ENCODE measurements around the gene FBLN2.

The FBLN2 gene

DNA sequence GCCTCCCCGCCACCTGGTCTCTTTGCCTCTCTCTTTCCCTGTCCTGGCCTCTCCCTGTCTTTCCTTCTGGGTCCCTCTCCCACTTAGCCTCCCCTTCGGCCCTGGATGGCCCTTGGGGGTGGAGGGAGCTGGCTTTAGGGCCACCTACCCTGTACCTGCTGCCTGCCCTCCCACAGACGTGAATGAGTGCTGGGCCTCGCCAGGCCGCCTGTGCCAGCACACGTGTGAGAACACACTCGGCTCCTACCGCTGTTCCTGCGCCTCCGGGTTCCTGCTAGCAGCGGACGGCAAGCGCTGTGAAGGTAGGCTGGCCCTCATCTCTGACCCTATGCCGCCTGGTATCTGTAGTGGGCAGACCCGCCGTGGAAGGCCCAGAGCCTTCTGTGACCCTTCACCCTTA lies 80.7 kb downstream of the FBLN2 start:
- Histone ChIP-seq H3K27me3 (ENCODE audit: control insufficient read depth, insufficient read depth, low read length, poor library complexity, severe bottlenecking) (no peaks in the 10 kb centered on the region), H3K9me3 (ENCODE audit: control insufficient read depth, low read length) (no peaks in the 10 kb centered on the region), H3K36me3 (ENCODE audit: control insufficient read depth, insufficient read depth, low read length) (no peaks in the 10 kb centered on the region), H3K27ac (ENCODE audit: insufficient read depth, low read depth, low read length, poor library complexity, severe bottlenecking) (no peak overlapping the region), H3K4me3 (ENCODE audit: insufficient read depth, low read depth, low read length) (no peak overlapping the region), H3K4me1 (ENCODE audit: control insufficient read depth, insufficient read depth, low read length) (no peaks in the 10 kb centered on the region)
- 93 to 94% methylated on average over 16 of the region's 16 CpGs for WGBS, 2 experiments

- H3K4me3 ChIP-seq (ENCODE audit: insufficient read depth, low read depth, low read length), result no peak overlapping the region
- WGBS, 2 experiments, result 93 to 94% methylated on average over 13 of the region's 13 CpGs
- H3K9me3 ChIP-seq (ENCODE audit: control insufficient read depth, low read length), result no peaks in the 10 kb centered on the region
- H3K36me3 ChIP-seq (ENCODE audit: control insufficient read depth, insufficient read depth, low read length), result no peaks in the 10 kb centered on the region
- H3K27me3 ChIP-seq (ENCODE audit: control insufficient read depth, insufficient read depth, low read length, poor library complexity, severe bottlenecking), result no peaks in the 10 kb centered on the region
- H3K4me1 ChIP-seq (ENCODE audit: control insufficient read depth, insufficient read depth, low read length), result no peaks in the 10 kb centered on the region
- no peak overlapping the region for H3K27ac ChIP-seq (ENCODE audit: insufficient read depth, low read depth, low read length, poor library complexity, severe bottlenecking)
These were observed 82.3 kb downstream of the FBLN2 start for GRCh38 chr3:13631256-13631655.

- H3K4me1 ChIP-seq (ENCODE audit: control insufficient read depth, insufficient read depth, low read length), result no peaks in the 10 kb centered on the region
- no peaks in the 10 kb centered on the region for H3K36me3 ChIP-seq (ENCODE audit: control insufficient read depth, insufficient read depth, low read length)
- H3K27ac ChIP-seq (ENCODE audit: insufficient read depth, low read depth, low read length, poor library complexity, severe bottlenecking), result no peak overlapping the region
- no peaks in the 10 kb centered on the region for H3K9me3 ChIP-seq (ENCODE audit: control insufficient read depth, low read length)
- WGBS, 2 experiments, result 96% methylated on average over 13 of the region's 13 CpGs
- H3K4me3 ChIP-seq (ENCODE audit: insufficient read depth, low read depth, low read length), result no peak overlapping the region
- no peaks in the 10 kb centered on the region for H3K27me3 ChIP-seq (ENCODE audit: control insufficient read depth, insufficient read depth, low read length, poor library complexity, severe bottlenecking)
These were observed 84.3 kb downstream of the FBLN2 start for GRCh38 chr3:13633176-13633575.

- 87 to 90% methylated on average over 18 of the region's 18 CpGs for WGBS, 2 experiments
- H3K4me1 ChIP-seq (ENCODE audit: control insufficient read depth, insufficient read depth, low read length), result no peaks in the 10 kb centered on the region
These were observed 85.2 kb downstream of the FBLN2 start for GRCh38 chr3:13634151-13634550.

GRCh38 chr3:13634615-13635014 lies 85.7 kb downstream of the FBLN2 start:
- Histone ChIP-seq H3K9me3 (ENCODE audit: control insufficient read depth, low read length) (no peaks in the 10 kb centered on the region), H3K27ac (ENCODE audit: insufficient read depth, low read depth, low read length, poor library complexity, severe bottlenecking) (no peak overlapping the region), H3K4me3 (ENCODE audit: insufficient read depth, low read depth, low read length) (no peak overlapping the region), H3K4me1 (ENCODE audit: control insufficient read depth, insufficient read depth, low read length) (no peaks in the 10 kb centered on the region), H3K27me3 (ENCODE audit: control insufficient read depth, insufficient read depth, low read length, poor library complexity, severe bottlenecking) (no peaks in the 10 kb centered on the region), H3K36me3 (ENCODE audit: control insufficient read depth, insufficient read depth, low read length) (no peaks in the 10 kb centered on the region)
- WGBS, 2 experiments, result 94% methylated on average over 10 of the region's 10 CpGs

More at GRCh38 chr3:13634151-13634550, 85.2 kb downstream of the FBLN2 start:
- no peak overlapping the region for H3K27ac ChIP-seq (ENCODE audit: insufficient read depth, low read depth, low read length, poor library complexity, severe bottlenecking)
- no peaks in the 10 kb centered on the region for H3K27me3 ChIP-seq (ENCODE audit: control insufficient read depth, insufficient read depth, low read length, poor library complexity, severe bottlenecking)
- H3K36me3 ChIP-seq (ENCODE audit: control insufficient read depth, insufficient read depth, low read length), result no peaks in the 10 kb centered on the region
- no peaks in the 10 kb centered on the region for H3K9me3 ChIP-seq (ENCODE audit: control insufficient read depth, low read length)
- no peak overlapping the region for H3K4me3 ChIP-seq (ENCODE audit: insufficient read depth, low read depth, low read length)

GRCh38 chr3:13636186-13636585 lies 87.3 kb downstream of the FBLN2 start:
- H3K27ac ChIP-seq (ENCODE audit: insufficient read depth, low read depth, low read length, poor library complexity, severe bottlenecking), result no peak overlapping the region
- no peaks in the 10 kb centered on the region for H3K4me1 ChIP-seq (ENCODE audit: control insufficient read depth, insufficient read depth, low read length)
- no peaks in the 10 kb centered on the region for H3K27me3 ChIP-seq (ENCODE audit: control insufficient read depth, insufficient read depth, low read length, poor library complexity, severe bottlenecking)
- 90% methylated on average over 14 of the region's 14 CpGs for WGBS, 2 experiments
- no peaks in the 10 kb centered on the region for H3K36me3 ChIP-seq (ENCODE audit: control insufficient read depth, insufficient read depth, low read length)
- H3K4me3 ChIP-seq (ENCODE audit: insufficient read depth, low read depth, low read length), result no peak overlapping the region
- no peaks in the 10 kb centered on the region for H3K9me3 ChIP-seq (ENCODE audit: control insufficient read depth, low read length)

GRCh38 chr3:13636874-13637273 lies 87.9 kb downstream of the FBLN2 start:
- no peaks in the 10 kb centered on the region for H3K4me1 ChIP-seq (ENCODE audit: control insufficient read depth, insufficient read depth, low read length)
- H3K27me3 ChIP-seq (ENCODE audit: control insufficient read depth, insufficient read depth, low read length, poor library complexity, severe bottlenecking), result no peaks in the 10 kb centered on the region
- H3K27ac ChIP-seq (ENCODE audit: insufficient read depth, low read depth, low read length, poor library complexity, severe bottlenecking), result no peak overlapping the region
- no peaks in the 10 kb centered on the region for H3K36me3 ChIP-seq (ENCODE audit: control insufficient read depth, insufficient read depth, low read length)
- no peaks in the 10 kb centered on the region for H3K9me3 ChIP-seq (ENCODE audit: control insufficient read depth, low read length)
- H3K4me3 ChIP-seq (ENCODE audit: insufficient read depth, low read depth, low read length), result no peak overlapping the region
- 88 to 93% methylated on average over 8 of the region's 8 CpGs for WGBS, 2 experiments

DNA sequence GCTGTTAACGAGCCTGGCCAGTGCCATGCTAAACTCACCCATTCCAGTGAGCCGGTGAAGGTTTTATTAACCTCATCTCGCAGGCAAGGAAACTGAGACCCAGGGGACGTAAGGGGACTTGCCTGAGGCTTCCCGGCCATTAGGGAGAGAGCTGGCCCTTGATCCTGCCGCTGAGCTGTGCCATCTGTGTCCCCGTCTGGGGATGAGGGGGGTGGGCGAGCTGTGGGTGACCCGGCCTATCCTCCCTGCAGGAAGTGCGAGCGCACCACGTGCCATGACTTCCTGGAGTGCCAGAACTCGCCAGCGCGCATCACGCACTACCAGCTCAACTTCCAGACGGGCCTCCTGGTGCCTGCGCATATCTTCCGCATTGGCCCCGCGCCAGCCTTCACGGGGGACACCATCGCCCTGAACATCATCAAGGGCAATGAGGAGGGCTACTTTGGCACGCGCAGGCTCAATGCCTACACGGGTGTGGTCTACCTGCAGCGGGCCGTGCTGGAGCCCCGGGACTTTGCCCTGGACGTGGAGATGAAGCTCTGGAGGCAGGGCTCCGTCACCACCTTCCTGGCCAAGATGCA lies 88.5 kb downstream of the FBLN2 start:
- H3K36me3 ChIP-seq (ENCODE audit: control insufficient read depth, insufficient read depth, low read length), result no peaks in the 10 kb centered on the region
- no peaks in the 10 kb centered on the region for H3K4me1 ChIP-seq (ENCODE audit: control insufficient read depth, insufficient read depth, low read length)
- no peak overlapping the region for H3K4me3 ChIP-seq (ENCODE audit: insufficient read depth, low read depth, low read length)
- H3K27ac ChIP-seq (ENCODE audit: insufficient read depth, low read depth, low read length, poor library complexity, severe bottlenecking), result no peak overlapping the region
- no peaks in the 10 kb centered on the region for H3K27me3 ChIP-seq (ENCODE audit: control insufficient read depth, insufficient read depth, low read length, poor library complexity, severe bottlenecking)
- WGBS, 2 experiments, result 88% methylated on average over 31 of the region's 31 CpGs
- no peaks in the 10 kb centered on the region for H3K9me3 ChIP-seq (ENCODE audit: control insufficient read depth, low read length)

- Histone ChIP-seq H3K4me1 (ENCODE audit: control insufficient read depth, insufficient read depth, low read length) (no peaks in the 10 kb centered on the region), H3K27ac (ENCODE audit: insufficient read depth, low read depth, low read length, poor library complexity, severe bottlenecking) (no peak overlapping the region), H3K4me3 (ENCODE audit: insufficient read depth, low read depth, low read length) (no peak overlapping the region), H3K36me3 (ENCODE audit: control insufficient read depth, insufficient read depth, low read length) (no peaks in the 10 kb centered on the region), H3K27me3 (ENCODE audit: control insufficient read depth, insufficient read depth, low read length, poor library complexity, severe bottlenecking) (no peaks in the 10 kb centered on the region), H3K9me3 (ENCODE audit: control insufficient read depth, low read length) (no peaks in the 10 kb centered on the region)
- WGBS, 2 experiments, result 96% methylated on average over 12 of the region's 12 CpGs
These were observed 89.0 kb downstream of the FBLN2 start for GRCh38 chr3:13637953-13638352.

DNA sequence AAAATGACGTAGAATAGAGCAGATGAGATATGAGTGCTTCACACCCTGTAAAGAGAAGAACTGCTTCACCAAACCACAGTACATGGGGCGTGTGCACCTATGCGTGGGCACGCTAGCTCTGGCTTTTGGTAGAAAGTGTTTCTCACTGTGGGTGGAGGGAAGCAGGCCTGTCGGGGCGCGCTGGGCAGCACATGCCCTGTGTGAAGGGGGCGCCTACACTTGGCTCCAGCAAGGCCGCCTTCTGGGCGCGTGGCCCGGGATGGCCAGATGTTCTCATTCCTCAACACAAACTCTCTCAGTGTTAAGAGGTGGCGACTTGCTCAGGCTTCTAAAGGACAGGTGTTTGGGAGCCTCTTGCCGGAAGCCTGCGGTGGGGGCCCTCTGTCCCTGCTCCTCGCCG lies 90.0 kb downstream of the FBLN2 start:
- no peaks in the 10 kb centered on the region for H3K27me3 ChIP-seq (ENCODE audit: control insufficient read depth, insufficient read depth, low read length, poor library complexity, severe bottlenecking)
- no peaks in the 10 kb centered on the region for H3K9me3 ChIP-seq (ENCODE audit: control insufficient read depth, low read length)
- H3K4me3 ChIP-seq (ENCODE audit: insufficient read depth, low read depth, low read length), result no peak overlapping the region
- no peaks in the 10 kb centered on the region for H3K4me1 ChIP-seq (ENCODE audit: control insufficient read depth, insufficient read depth, low read length)
- no peak overlapping the region for H3K27ac ChIP-seq (ENCODE audit: insufficient read depth, low read depth, low read length, poor library complexity, severe bottlenecking)
- WGBS, 2 experiments, result 94 to 95% methylated on average over 17 of the region's 17 CpGs
- no peaks in the 10 kb centered on the region for H3K36me3 ChIP-seq (ENCODE audit: control insufficient read depth, insufficient read depth, low read length)

GRCh38 chr3:13642597-13642996 lies 93.7 kb downstream of the FBLN2 start:
- no peaks in the 10 kb centered on the region for H3K36me3 ChIP-seq (ENCODE audit: control insufficient read depth, insufficient read depth, low read length)
- H3K4me1 ChIP-seq (ENCODE audit: control insufficient read depth, insufficient read depth, low read length), result no peaks in the 10 kb centered on the region
- H3K27ac ChIP-seq (ENCODE audit: insufficient read depth, low read depth, low read length, poor library complexity, severe bottlenecking), result no peak overlapping the region
- 92 to 95% methylated on average over 6 of the region's 6 CpGs for WGBS, 2 experiments
- no peak overlapping the region for H3K4me3 ChIP-seq (ENCODE audit: insufficient read depth, low read depth, low read length)
- no peaks in the 10 kb centered on the region for H3K27me3 ChIP-seq (ENCODE audit: control insufficient read depth, insufficient read depth, low read length, poor library complexity, severe bottlenecking)
- H3K9me3 ChIP-seq (ENCODE audit: control insufficient read depth, low read length), result no peaks in the 10 kb centered on the region

Data from ectodermal cell (in vitro differentiated cells).